Hepatocyte (in vitro differentiated cells): ENCODE measurements around the gene NIPSNAP2.

ENCODE experiments used
- CTCF ChIP-seq: fragments of 200-600 bp; sonication (generic); IDR thresholded peaks from 2 replicates; pipeline ENCODE4 v1.5.1; 2016; ENCODE audit warnings: antibody characterized with exemption, mild to moderate bottlenecking; ENCODE audit not compliant: poor library complexity
- EZH2phosphoT487 ChIP-seq: fragments of 200-600 bp; sonication (generic); IDR thresholded peaks from one replicate; pipeline ENCODE4 v1.6.1; 2018; ENCODE audit warnings: antibody characterized with exemption, mild to moderate bottlenecking, low read depth, moderate library complexity; ENCODE audit not compliant: unreplicated experiment, severe bottlenecking

- TF ChIP-seq CTCF, result no peak
- no peak for TF ChIP-seq EZH2phosphoT487
These were observed 66.0 kb downstream of the NIPSNAP2 start for GRCh38 chr7:56030340-56030739.
